Measurements from ENCODE around the gene TLR3. TPM values are rescaled to one million over a fixed set of nuclear protein-coding genes. Genes with fewer than 3 reads are reported as not detected.

Gene TLR3
- polyA plus RNA-seq, 3 donors: 0.09 TPM; not detected in 2

- intact Hi-C loops (cut with micrococcal nuclease): no loop called here
- no peak overlapping the region for H3K4me3 ChIP-seq (replicated peaks in 1 of 3; ENCODE audit: low read depth in 2 of 3, low read length in 3 of 3)
Measured at GRCh38 chr4:186109245-186109644, 40.3 kb downstream of the TLR3 start.

DNA sequence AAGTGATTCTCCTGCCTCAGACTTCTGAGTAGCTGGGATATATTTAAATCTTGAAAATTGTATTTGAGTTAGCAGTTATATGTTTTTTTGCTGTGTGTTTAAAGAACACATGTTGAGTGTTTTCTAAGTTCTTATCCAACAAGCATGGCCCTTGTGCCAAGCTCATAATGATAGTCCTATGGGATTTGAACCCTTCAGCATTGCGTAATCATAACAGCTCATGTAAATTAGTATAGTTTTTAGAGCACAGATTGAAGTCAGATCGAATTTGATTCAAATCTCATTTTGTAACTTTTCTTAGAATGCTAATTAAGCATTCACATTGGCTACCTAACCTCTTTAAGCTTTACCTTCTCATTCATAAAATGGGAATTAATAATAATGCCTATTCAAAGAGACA lies 47.7 kb downstream of the TLR3 start:
- Mint-ChIP-seq H3K27me3 (ENCODE audit: low read depth in 3 of 3) (peaks cover 2 to 7% (median 7%) of the 10 kb centered on the region in 3 donors), H3K9me3 (peaks cover 0 to 6% (median 0%) of the 10 kb centered on the region in 7 donors), H3K4me1 (no peaks in the 10 kb centered on the region), H3K27ac (no peak overlapping the region), H3K4me3 (no peak overlapping the region), H3K36me3 (no peaks in the 10 kb centered on the region)
- H3K4me1 ChIP-seq (ENCODE audit: control insufficient read depth in 1 of 2, insufficient read depth in 2 of 2, low read length in 2 of 2): no peaks in the 10 kb centered on the region
- no CpG with 5 or more reads among the region's 2 CpGs for WGBS (ENCODE audit: insufficient coverage)
- intact Hi-C loops (cut with micrococcal nuclease): no loop called here
- H3K9me3 ChIP-seq (replicated peaks in 1 of 2; ENCODE audit: control insufficient read depth in 1 of 2, insufficient read depth in 1 of 2, low read length in 2 of 2): no peaks in the 10 kb centered on the region
- no peak overlapping the region for H3K9ac ChIP-seq (ENCODE audit: insufficient read depth, low read length, poor library complexity, severe bottlenecking)
- peaks cover 0 to 3% of the 10 kb centered on the region in 2 donors for H3K27me3 ChIP-seq (ENCODE audit: control insufficient read depth in 2 of 2, insufficient read depth in 2 of 2, low read length in 2 of 2)
- no peaks in the 10 kb centered on the region for H4K20me1 ChIP-seq (ENCODE audit: insufficient read depth, low read length)
- H3K79me2 ChIP-seq (ENCODE audit: insufficient read depth, low read length): no peaks in the 10 kb centered on the region
- H3K27ac ChIP-seq (ENCODE audit: low read depth in 1 of 2, low read length in 2 of 2): no peak overlapping the region
- H3K4me3 ChIP-seq (replicated peaks in 1 of 3; ENCODE audit: low read depth in 2 of 3, low read length in 3 of 3): no peak overlapping the region
- H3K4me2 ChIP-seq (replicated peaks; ENCODE audit: extremely low read depth, low read length, poor library complexity, severe bottlenecking): no peak overlapping the region
- H2AFZ ChIP-seq (ENCODE audit: insufficient read depth, low read depth, low read length, poor library complexity, severe bottlenecking): no peak overlapping the region
- no peaks in the 10 kb centered on the region for H3K36me3 ChIP-seq (replicated peaks in 1 of 2; ENCODE audit: control insufficient read depth in 1 of 2, insufficient read depth in 2 of 2, low read length in 2 of 2)
- TF ChIP-seq CTCF (IDR thresholded peaks at IDR 0.05): no peak
- no peak for DNase-seq

More at GRCh38 chr4:186109245-186109644, 40.3 kb downstream of the TLR3 start:
- H4K20me1 ChIP-seq (ENCODE audit: insufficient read depth, low read length): no peaks in the 10 kb centered on the region
- peaks cover 1% of the 10 kb centered on the region for H3K4me1 Mint-ChIP-seq
- peaks cover 0 to 7% of the 10 kb centered on the region in 2 donors for H3K9me3 ChIP-seq (replicated peaks in 1 of 2; ENCODE audit: control insufficient read depth in 1 of 2, insufficient read depth in 1 of 2, low read length in 2 of 2)
- peaks cover 29 to 37% (median 33%) of the 10 kb centered on the region in 3 donors for H3K27me3 Mint-ChIP-seq (ENCODE audit: low read depth in 3 of 3)
- peaks cover 23 to 34% of the 10 kb centered on the region in 2 donors for H3K27me3 ChIP-seq (ENCODE audit: control insufficient read depth in 2 of 2, insufficient read depth in 2 of 2, low read length in 2 of 2)
- WGBS (ENCODE audit: insufficient coverage): 100% methylated on average over 2 of the region's 4 CpGs
- H3K9me3 Mint-ChIP-seq: peaks cover 0 to 6% (median 2%) of the 10 kb centered on the region in 7 donors
- DNase-seq: no peak
- H3K79me2 ChIP-seq (ENCODE audit: insufficient read depth, low read length): no peaks in the 10 kb centered on the region
- no peak overlapping the region for H2AFZ ChIP-seq (ENCODE audit: insufficient read depth, low read depth, low read length, poor library complexity, severe bottlenecking)
- no peak overlapping the region for H3K9ac ChIP-seq (ENCODE audit: insufficient read depth, low read length, poor library complexity, severe bottlenecking)
- peak overlapping the region in 1 of 7 donors; percentile 10 for H3K27ac Mint-ChIP-seq
- H3K4me3 Mint-ChIP-seq: no peak overlapping the region
- no peak overlapping the region for H3K4me2 ChIP-seq (replicated peaks; ENCODE audit: extremely low read depth, low read length, poor library complexity, severe bottlenecking)
- no peaks in the 10 kb centered on the region for H3K36me3 ChIP-seq (replicated peaks in 1 of 2; ENCODE audit: control insufficient read depth in 1 of 2, insufficient read depth in 2 of 2, low read length in 2 of 2)
- no peaks in the 10 kb centered on the region for H3K4me1 ChIP-seq (ENCODE audit: control insufficient read depth in 1 of 2, insufficient read depth in 2 of 2, low read length in 2 of 2)
- H3K27ac ChIP-seq (ENCODE audit: low read depth in 1 of 2, low read length in 2 of 2): no peak overlapping the region
- peaks cover 0 to 2% of the 10 kb centered on the region in 2 donors for H3K36me3 Mint-ChIP-seq
- no peak for TF ChIP-seq CTCF (IDR thresholded peaks at IDR 0.05)
